GM21381 (cell line): Measurements from ENCODE around the gene TPBGL.

Experiments
- ATAC-seq: cut with Tn5 transposase; IDR thresholded peaks from one replicate; pipeline ENCODE4 v1.9.1; 2021; ENCODE audit warnings: mild to moderate bottlenecking, moderate library complexity; ENCODE audit not compliant: unreplicated experiment

Gene TPBGL

DNA sequence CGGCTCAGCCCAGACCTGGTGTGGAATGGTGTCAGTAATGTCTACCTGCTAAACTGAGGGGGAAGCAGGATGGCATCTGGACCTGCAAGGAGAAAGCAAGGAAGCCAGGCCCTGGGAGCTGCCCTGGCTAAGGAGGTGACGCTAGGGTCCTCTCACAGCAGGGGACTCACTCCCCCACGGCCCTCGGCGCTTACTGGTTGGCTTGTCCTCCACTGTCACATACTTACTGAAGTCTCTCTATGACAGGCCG lies 48.9 kb downstream of the TPBGL start:
- ATAC-seq = no peak

DNA sequence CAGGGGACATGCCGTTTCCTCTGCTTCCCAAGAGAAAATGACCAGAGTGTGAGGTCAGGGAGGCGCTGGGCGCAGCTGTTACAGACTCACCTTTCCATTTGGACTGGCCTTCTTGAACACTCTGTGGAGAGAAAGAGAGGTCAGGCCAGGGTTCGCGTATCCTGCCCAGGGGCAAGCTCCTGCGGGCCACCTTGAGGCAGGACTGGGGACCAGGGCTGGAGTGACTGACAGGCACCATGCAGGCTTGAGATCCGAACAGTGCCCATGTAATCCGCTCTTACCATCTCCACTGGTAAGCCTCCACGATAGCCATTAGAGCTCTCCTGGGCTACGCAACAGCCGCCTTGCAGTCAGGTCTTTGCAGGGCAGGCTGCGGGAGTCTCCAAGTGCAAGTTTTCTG lies 49.3 kb downstream of the TPBGL start:
- ATAC-seq = no peak

DNA sequence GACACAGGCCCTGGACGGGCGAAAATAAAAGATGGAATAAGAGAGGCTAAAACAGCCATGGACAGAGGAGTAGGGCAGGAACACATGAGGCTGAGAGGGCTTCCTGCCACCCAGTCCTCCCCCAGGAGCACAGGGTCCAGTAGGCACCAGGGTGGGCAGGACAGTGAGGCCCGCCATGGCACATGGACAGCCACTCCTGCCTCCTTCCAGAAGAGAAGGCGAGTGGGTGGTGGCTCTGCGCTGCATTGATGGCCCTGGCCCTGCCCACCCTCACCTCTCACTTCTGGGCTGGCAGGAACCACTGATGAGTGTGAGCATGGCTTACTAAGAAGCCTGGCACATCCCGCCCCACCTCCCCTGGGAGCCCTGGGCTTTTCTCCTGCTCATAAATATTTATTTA lies 51.2 kb downstream of the TPBGL start:
- no peak for ATAC-seq

DNA sequence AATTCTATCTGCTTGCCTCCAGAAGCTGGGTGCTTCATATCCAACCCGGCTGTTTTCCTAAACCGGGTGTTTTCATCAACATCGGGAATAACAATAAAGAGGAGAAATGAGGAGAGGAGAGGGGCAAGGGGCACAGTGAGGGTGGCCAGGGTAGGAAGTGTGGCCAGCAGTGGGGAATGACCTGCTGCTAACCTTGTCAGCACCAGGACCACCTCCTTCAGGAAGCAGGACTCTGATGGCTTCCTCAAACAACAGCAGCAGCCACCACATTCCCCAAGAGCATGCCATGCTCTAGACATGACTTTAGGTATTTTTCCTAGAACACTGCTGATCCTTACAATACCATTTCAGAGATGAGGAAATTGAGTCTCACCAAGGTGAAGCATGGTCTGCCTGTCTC lies 52.4 kb downstream of the TPBGL start:
- no peak for ATAC-seq
